OCI-LY7 (cell line): ENCODE results near the gene CDC42EP3.

Experiments
- EZH2phosphoT487 ChIP-seq: fragments of 200-600 bp; sonication (generic); IDR thresholded peaks from 2 replicates; pipeline ENCODE4 v1.6.1; 2018; ENCODE audit warnings: low read depth, borderline replicate concordance, mild to moderate bottlenecking, mixed run types, antibody characterized with exemption, low read length, moderate library complexity, mixed read lengths
- TF ChIP-seq, protein P1 (sequence below): fragments of 200-600 bp; sonication (generic); conservative IDR thresholded peaks from 2 replicates; pipeline ENCODE4 v1.5.1; 2014; ENCODE audit warnings: mild to moderate bottlenecking, antibody characterized with exemption, low read length, moderate library complexity, mixed read lengths

DNA sequence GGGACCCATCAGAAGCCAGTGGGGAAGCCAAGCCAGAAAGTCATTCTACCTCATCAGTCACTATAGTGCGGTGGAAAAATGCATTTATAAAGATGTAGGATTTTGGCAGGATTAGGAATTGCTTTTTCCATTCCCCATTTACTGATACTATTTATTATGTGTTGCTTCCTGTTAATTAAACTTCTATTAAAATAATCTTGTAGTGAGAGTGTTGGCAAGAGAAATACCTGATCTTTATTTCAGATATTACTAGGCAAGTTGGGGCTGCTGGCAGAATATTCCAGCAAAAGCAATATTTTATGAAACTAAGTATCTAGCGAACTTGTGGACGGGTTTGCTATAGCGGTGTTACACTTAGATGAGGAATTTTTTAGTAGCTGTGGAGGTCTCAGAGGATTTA lies 23.9 kb upstream of the CDC42EP3 start:
- TF ChIP-seq, protein P1, sequence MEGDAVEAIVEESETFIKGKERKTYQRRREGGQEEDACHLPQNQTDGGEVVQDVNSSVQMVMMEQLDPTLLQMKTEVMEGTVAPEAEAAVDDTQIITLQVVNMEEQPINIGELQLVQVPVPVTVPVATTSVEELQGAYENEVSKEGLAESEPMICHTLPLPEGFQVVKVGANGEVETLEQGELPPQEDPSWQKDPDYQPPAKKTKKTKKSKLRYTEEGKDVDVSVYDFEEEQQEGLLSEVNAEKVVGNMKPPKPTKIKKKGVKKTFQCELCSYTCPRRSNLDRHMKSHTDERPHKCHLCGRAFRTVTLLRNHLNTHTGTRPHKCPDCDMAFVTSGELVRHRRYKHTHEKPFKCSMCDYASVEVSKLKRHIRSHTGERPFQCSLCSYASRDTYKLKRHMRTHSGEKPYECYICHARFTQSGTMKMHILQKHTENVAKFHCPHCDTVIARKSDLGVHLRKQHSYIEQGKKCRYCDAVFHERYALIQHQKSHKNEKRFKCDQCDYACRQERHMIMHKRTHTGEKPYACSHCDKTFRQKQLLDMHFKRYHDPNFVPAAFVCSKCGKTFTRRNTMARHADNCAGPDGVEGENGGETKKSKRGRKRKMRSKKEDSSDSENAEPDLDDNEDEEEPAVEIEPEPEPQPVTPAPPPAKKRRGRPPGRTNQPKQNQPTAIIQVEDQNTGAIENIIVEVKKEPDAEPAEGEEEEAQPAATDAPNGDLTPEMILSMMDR, result no peak
- TF ChIP-seq EZH2phosphoT487, result no peak
